Adrenal gland (tissue), 12 donors: ENCODE measurements around the gene AMMECR1. TPM values are rescaled to one million over a fixed set of nuclear protein-coding genes. Genes with fewer than 3 reads are reported as not detected.

ENCODE experiments used
- DNase-seq, 7 donors: peaks; one replicate each; pipeline ENCODE4 v3.0.0-alpha.2; 2019 to 2020
- H3K27ac ChIP-seq, 5 donors: fragments of 200-600 bp; sonication (generic) in 4 of 5; 1 replicate in 3 of 5; 2 replicates in 2 of 5; pipeline versions ENCODE4 v1.5.1 to v1.8.0; 2016 to 2020; ENCODE audit warnings: mild to moderate bottlenecking in 1 of 5
- H3K27me3 ChIP-seq: fragments of 200-600 bp; 2 replicates; pipeline ENCODE4 v1.8.0; 2021
- H3K36me3 ChIP-seq, 2 donors: fragments of 200-600 bp; replicated peaks in 1 of 2; 1 replicate in 1 of 2; 2 replicates in 1 of 2; pipeline versions ENCODE4 v1.5.1 to v1.8.0; 2018 to 2022
- H3K4me1 ChIP-seq, 2 donors: fragments of 200-600 bp; replicated peaks in 1 of 2; 1 replicate in 1 of 2; 2 replicates in 1 of 2; pipeline versions ENCODE4 v1.5.1 to v1.8.0; 2018 to 2021
- H3K4me3 ChIP-seq, 4 donors: fragments of 200-600 bp; sonication (generic) in 3 of 4; one replicate each; pipeline ENCODE4 v1.5.1; 2016 to 2018
- H3K9me3 ChIP-seq, 3 donors: fragments of 200-600 bp; sonication (generic) in 1 of 3; replicated peaks in 1 of 3; 1 replicate in 2 of 3; 2 replicates in 1 of 3; pipeline versions ENCODE4 v1.5.1 to v1.8.0; 2016 to 2021
- CTCF ChIP-seq, 6 experiments: fragments of 450-650 bp in 4 of 6; fragments of 200-600 bp in 2 of 6; sonication (generic) in 1 of 6; IDR thresholded peaks; 1 replicate in 5 of 6; 2 replicates in 1 of 6; pipeline versions ENCODE4 v1.5.1 to v1.8.0; 2016 to 2021; ENCODE audit warnings: antibody characterized with exemption in 6 of 6, mild to moderate bottlenecking in 2 of 6, moderate library complexity in 1 of 6
- POLR2A ChIP-seq, 2 donors: fragments of 450-650 bp; IDR thresholded peaks; one replicate each; pipeline ENCODE4 v1.6.1; 2017; ENCODE audit warnings: antibody characterized with exemption in 2 of 2, mild to moderate bottlenecking in 2 of 2, moderate library complexity in 1 of 2
- WGBS, 4 donors: extraction: QIAGEN DNeasy Blood & Tissue Kit in 2 of 4; methylation state at CpG; one replicate each; pipeline versions ENCODE4 v1.1.5 to v1.1.7; 2013 to 2017; 5-methylcytosine and 5-hydroxymethylcytosine counted together
- intact Hi-C, 2 donors: fragments of 100-400 bp; cut with DNase I; formaldehyde crosslinking; loops; one replicate each; pipeline versions ENCODE4 v1.14.1 to v1.15.0; 2022 to 2023
- polyA plus RNA-seq, 3 donors: library from polyadenylated mRNA; stranded (reverse); fragments of 200-250 nt in 2 of 3; fragments of 350-450 nt in 1 of 3; fragmentation: Illumina TruSeq in 1 of 3; extraction: RNeasy Lipid Tissue Mini Kit (QIAGEN cat#74804) in 1 of 3; gene quantifications; one replicate each; pipeline ENCODE4 v1.2.3, GENCODE V29; 2013 to 2014
- total RNA-seq, 9 donors: library from RNA; depleted of rRNA in 4 of 9; stranded (reverse); fragments of >200 nt in 4 of 9; fragments of 120-200 nt in 1 of 9; fragmentation: NEBNext Ultra II Directional in 1 of 9; extraction: Animal tissue kit (Norgen Biotek cat#: 25700) in 1 of 9; gene quantifications; one replicate each; pipeline versions ENCODE4 v1.1.0 to v1.2.4, GENCODE V29; 2013 to 2023
- donor health status: healthy with polysubstance abuse.
- donor health status: Bipolar disorder and iron deficiency.
- donor health status: DM: yes; HTN: yes; CAD: no.
- donor health status: DM: no; HTN: no; CAD: no.
- donor health status: DM: no; HTN: no; CAD: no.
- donor health status: DM: yes; HTN: yes; CAD: no.

The AMMECR1 gene
- total and polyA plus RNA-seq, 12 donors, result 2.6 to 20.1 (median 7.8) TPM

GRCh38 chrX:110310896-110311295 is 7.0 kb downstream of the AMMECR1 start:
- TF ChIP-seq POLR2A (IDR thresholded peaks at IDR 0.05) (no peak), CTCF (IDR thresholded peaks at IDR 0.05) (no peak)
- DNase-seq, result no peak
- H3K27ac ChIP-seq, result no peak overlapping the region
- WGBS, 4 donors, result 57 to 73% (median 69%) methylated on average over 1 of the region's 1 CpG
- no peak overlapping the region for H3K4me3 ChIP-seq
- H3K9me3 ChIP-seq, result no peaks in the 10 kb centered on the region
- intact Hi-C loops, result no loop called here
- no peaks in the 10 kb centered on the region for H3K36me3 ChIP-seq
- H3K27me3 ChIP-seq, result no peaks in the 10 kb centered on the region
- no peaks in the 10 kb centered on the region for H3K4me1 ChIP-seq

- no peak for TF ChIP-seq POLR2A (IDR thresholded peaks at IDR 0.05)
- TF ChIP-seq CTCF (IDR thresholded peaks at IDR 0.05), result no peak
- Histone ChIP-seq H3K27ac (no peak overlapping the region), H3K36me3 (no peaks in the 10 kb centered on the region), H3K9me3 (no peaks in the 10 kb centered on the region), H3K4me1 (no peaks in the 10 kb centered on the region), H3K27me3 (no peaks in the 10 kb centered on the region), H3K4me3 (no peak overlapping the region)
- 62 to 86% (median 78%) methylated on average over 1 of the region's 1 CpG for WGBS, 4 donors
- intact Hi-C loops, result no loop called here
- no peak for DNase-seq
These were observed 7.7 kb downstream of the AMMECR1 start for GRCh38 chrX:110310000-110310790.

- no peaks in the 10 kb centered on the region for H3K27me3 ChIP-seq
- no peak overlapping the region for H3K4me3 ChIP-seq
- H3K36me3 ChIP-seq, result no peaks in the 10 kb centered on the region
- H3K9me3 ChIP-seq, result no peaks in the 10 kb centered on the region
- H3K4me1 ChIP-seq, result no peaks in the 10 kb centered on the region
- intact Hi-C loops, result no loop called here
- WGBS, 4 donors, result 81 to 95% (median 89%) methylated on average over 2 of the region's 2 CpGs
- no peak for TF ChIP-seq POLR2A (IDR thresholded peaks at IDR 0.05)
- no peak for TF ChIP-seq CTCF (IDR thresholded peaks at IDR 0.05)
- no peak for DNase-seq
- no peak overlapping the region for H3K27ac ChIP-seq
These were observed 9.7 kb downstream of the AMMECR1 start for GRCh38 chrX:110308220-110308619.

GRCh38 chrX:110304884-110305283 is 13.0 kb downstream of the AMMECR1 start:
- intact Hi-C loops, result no loop called here
- no peak overlapping the region for H3K27ac ChIP-seq
- TF ChIP-seq POLR2A (IDR thresholded peaks at IDR 0.05) (no peak), CTCF (IDR thresholded peaks at IDR 0.05) (no peak)
- H3K4me3 ChIP-seq, result no peak overlapping the region
- no peaks in the 10 kb centered on the region for H3K27me3 ChIP-seq
- no peaks in the 10 kb centered on the region for H3K36me3 ChIP-seq
- no peaks in the 10 kb centered on the region for H3K9me3 ChIP-seq
- no peak for DNase-seq
- no peaks in the 10 kb centered on the region for H3K4me1 ChIP-seq
